Tibial nerve (tissue), 4 donors: ENCODE results near the gene DCBLD2. TPM values are rescaled to one million over a fixed set of nuclear protein-coding genes. Genes with fewer than 3 reads are reported as not detected.
"Not testable (repeated sequence)": the region's sequence is repeated elsewhere in the genome, so short reads cannot be mapped to it uniquely, and the experiment has no call there.

Experiments used
- DNase-seq, 2 donors: peaks; one replicate each; pipeline ENCODE4 v3.0.0-alpha.2; 2019; ENCODE audit warnings: low spot score in 2 of 2
- H3K27ac ChIP-seq, 4 donors: fragments of 200-600 bp; sonication (generic) in 3 of 4; one replicate each; pipeline ENCODE4 v1.5.1; 2017 to 2019; ENCODE audit warnings: mild to moderate bottlenecking in 1 of 4
- H3K27me3 ChIP-seq, 2 donors: fragments of 200-600 bp; sonication (generic) in 1 of 2; one replicate each; pipeline versions ENCODE4 v1.5.1 to v1.6.0; 2017 to 2019
- H3K36me3 ChIP-seq, 3 donors: fragments of 200-600 bp; sonication (generic); one replicate each; pipeline ENCODE4 v1.5.1; 2018 to 2019
- H3K4me1 ChIP-seq, 4 donors: fragments of 200-600 bp; sonication (generic) in 3 of 4; one replicate each; pipeline ENCODE4 v1.5.1; 2017 to 2019
- H3K4me3 ChIP-seq, 4 donors: fragments of 200-600 bp; sonication (generic) in 3 of 4; one replicate each; pipeline ENCODE4 v1.5.1; 2017 to 2019; ENCODE audit warnings: mild to moderate bottlenecking in 1 of 4, moderate library complexity in 1 of 4
- H3K9me3 ChIP-seq, 4 donors: fragments of 200-600 bp; sonication (generic) in 3 of 4; one replicate each; pipeline ENCODE4 v1.5.1; 2017 to 2019
- EP300 ChIP-seq, 2 donors: sonication (generic); formaldehyde crosslinking; IDR thresholded peaks; one replicate each; pipeline ENCODE4 v1.6.1; 2017; ENCODE audit warnings: antibody characterized with exemption in 2 of 2, mild to moderate bottlenecking in 1 of 2
- POLR2A ChIP-seq, 2 donors: fragments of 450-650 bp; IDR thresholded peaks; one replicate each; pipeline ENCODE4 v1.6.1; 2017; ENCODE audit warnings: antibody characterized with exemption in 2 of 2, mild to moderate bottlenecking in 2 of 2, moderate library complexity in 2 of 2
- WGBS, 2 donors: methylation state at CpG; one replicate each; pipeline ENCODE4 v1.1.5; 2018; 5-methylcytosine and 5-hydroxymethylcytosine counted together
- total RNA-seq, 4 donors: library from RNA; depleted of rRNA; stranded (reverse); fragments of >200 nt; gene quantifications; one replicate each; pipeline ENCODE4 v1.1.0, GENCODE V29; 2016
- TF ChIP-seq, protein P1 (sequence below), 5 experiments: fragments of 200-600 bp in 3 of 5; fragments of 450-650 bp in 2 of 5; sonication (generic) in 3 of 5; IDR thresholded peaks; one replicate each; pipeline ENCODE4 v1.5.1; 2016 to 2019; ENCODE audit warnings: antibody characterized with exemption in 5 of 5, mild to moderate bottlenecking in 3 of 5, moderate library complexity in 2 of 5

DCBLD2 gene
- total RNA-seq, 4 donors from 2014 or later, result 37.8 to 51.9 (median 43.6) TPM

DNA sequence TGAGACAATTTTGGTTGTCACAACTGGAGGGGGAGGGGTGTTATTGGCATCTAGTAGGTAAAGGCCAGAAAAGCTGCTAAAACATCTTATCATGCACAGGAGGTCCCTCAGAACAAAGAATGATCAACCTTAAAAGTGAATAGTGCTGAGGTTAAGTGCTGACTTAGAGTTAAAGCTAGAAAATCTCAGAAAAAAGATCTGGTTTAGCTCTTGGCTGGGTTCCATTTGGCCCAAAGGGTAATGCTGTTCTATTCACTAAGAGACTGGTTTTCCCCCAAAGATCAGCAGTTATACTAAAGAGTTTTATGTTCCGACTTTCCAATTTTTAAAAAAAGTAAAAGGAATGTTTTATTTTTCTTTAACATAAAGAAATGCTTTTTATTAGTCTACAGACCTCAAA, 15.6 kb downstream of the DCBLD2 start:
- Histone ChIP-seq H3K4me3 (no peak overlapping the region), H3K9me3 (no peaks in the 10 kb centered on the region), H3K4me1 (peaks cover 0 to 72% (median 18%) of the 10 kb centered on the region in 4 donors), H3K27ac (peak overlapping the region in 2 of 4 donors; percentile 48 to 74), H3K36me3 (peaks cover 0 to 11% (median 0%) of the 10 kb centered on the region in 3 donors), H3K27me3 (no peaks in the 10 kb centered on the region)
- 24 to 28% methylated on average over 1 of the region's 1 CpG for WGBS, 2 donors
- no peak for TF ChIP-seq POLR2A (IDR thresholded peaks at IDR 0.05)
- TF ChIP-seq EP300 (IDR thresholded peaks at IDR 0.05), result no peak
- TF ChIP-seq, protein P1, sequence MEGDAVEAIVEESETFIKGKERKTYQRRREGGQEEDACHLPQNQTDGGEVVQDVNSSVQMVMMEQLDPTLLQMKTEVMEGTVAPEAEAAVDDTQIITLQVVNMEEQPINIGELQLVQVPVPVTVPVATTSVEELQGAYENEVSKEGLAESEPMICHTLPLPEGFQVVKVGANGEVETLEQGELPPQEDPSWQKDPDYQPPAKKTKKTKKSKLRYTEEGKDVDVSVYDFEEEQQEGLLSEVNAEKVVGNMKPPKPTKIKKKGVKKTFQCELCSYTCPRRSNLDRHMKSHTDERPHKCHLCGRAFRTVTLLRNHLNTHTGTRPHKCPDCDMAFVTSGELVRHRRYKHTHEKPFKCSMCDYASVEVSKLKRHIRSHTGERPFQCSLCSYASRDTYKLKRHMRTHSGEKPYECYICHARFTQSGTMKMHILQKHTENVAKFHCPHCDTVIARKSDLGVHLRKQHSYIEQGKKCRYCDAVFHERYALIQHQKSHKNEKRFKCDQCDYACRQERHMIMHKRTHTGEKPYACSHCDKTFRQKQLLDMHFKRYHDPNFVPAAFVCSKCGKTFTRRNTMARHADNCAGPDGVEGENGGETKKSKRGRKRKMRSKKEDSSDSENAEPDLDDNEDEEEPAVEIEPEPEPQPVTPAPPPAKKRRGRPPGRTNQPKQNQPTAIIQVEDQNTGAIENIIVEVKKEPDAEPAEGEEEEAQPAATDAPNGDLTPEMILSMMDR (IDR thresholded peaks at IDR 0.05), result no peak
- DNase-seq, result no peak

DNA sequence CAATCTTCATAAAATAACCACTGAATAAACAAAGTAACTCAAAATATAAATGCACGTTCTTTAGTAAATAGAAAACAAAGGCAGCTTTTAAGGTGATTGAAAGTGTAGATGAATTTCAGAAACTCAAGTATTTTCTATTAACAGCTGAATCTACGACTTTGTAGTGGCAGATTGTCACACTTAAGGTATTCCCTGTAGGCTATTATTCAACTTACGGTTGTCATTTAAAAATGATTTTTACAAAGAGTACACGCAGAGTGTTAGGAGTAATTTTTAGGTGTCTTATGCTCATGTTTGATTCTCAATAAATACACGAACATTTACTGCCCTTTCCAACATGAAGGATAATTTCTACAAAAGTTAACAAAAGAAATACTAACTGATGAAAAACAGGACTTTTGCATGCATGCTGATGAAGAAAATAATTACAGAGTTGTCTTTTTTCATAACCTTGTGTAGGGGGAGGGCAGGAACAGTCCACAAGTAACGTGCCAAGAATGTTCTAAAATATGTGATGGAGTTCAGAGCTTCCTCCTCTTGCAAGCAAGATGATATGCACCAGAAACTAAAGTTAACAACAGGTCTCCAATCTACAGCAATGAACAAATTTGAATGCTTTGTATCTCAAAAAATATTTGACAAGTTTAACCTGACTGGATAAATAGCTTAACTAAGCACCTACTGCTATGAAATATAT, 16.7 kb downstream of the DCBLD2 start:
- Histone ChIP-seq H3K4me1 (peaks cover 0 to 63% (median 14%) of the 10 kb centered on the region in 4 donors), H3K27ac (peak overlapping the region in 2 of 4 donors; percentile 63 to 74), H3K9me3 (no peaks in the 10 kb centered on the region), H3K27me3 (no peaks in the 10 kb centered on the region), H3K4me3 (no peak overlapping the region), H3K36me3 (peaks cover 0 to 21% (median 0%) of the 10 kb centered on the region in 3 donors)
- TF ChIP-seq, protein P1 (IDR thresholded peaks at IDR 0.05), result no peak
- no peak for TF ChIP-seq EP300 (IDR thresholded peaks at IDR 0.05)
- TF ChIP-seq POLR2A (IDR thresholded peaks at IDR 0.05), result no peak
- no peak for DNase-seq
- 20 to 21% methylated on average over 6 of the region's 6 CpGs for WGBS, 2 donors

DNA sequence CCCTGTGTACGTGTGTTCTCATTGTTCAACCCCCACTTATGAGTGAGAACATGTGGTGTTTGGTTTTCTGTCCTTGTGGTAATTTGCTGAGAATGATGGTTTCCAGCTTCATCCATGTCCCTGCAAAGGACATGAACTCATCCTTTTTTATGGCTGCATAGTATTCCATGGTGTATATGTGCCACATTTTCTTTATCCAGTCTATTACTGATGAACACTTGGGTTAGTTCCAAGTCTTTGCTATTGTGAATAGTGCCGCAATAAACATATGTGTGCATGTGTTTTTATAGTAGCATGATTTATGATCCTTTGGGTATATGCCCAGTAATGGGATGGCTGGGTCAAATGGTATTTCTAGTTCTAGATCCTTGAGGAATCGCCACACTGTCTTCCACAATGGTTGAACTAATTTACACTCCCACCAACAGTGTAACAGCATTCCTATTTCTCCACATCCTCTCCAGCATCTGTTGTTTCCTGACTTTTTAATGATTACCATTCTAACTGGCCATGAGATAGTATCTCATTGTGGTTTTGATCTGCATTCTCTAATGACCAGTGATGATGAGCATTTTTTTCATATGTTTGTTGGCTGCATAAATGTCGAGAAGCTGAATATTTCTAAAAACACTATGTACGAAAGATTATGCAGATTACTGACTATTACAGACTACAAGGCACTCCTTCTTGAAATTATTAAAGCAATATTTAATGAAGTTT, 18.7 kb downstream of the DCBLD2 start:
- Histone ChIP-seq H3K27ac (peak overlapping the region in 1 of 4 donors; percentile 74), H3K36me3 (peaks cover 0 to 27% (median 0%) of the 10 kb centered on the region in 3 donors), H3K4me1 (peaks cover 0 to 43% (median 14%) of the 10 kb centered on the region in 4 donors)
- H3K27me3 ChIP-seq, H3K9me3 ChIP-seq, H3K4me3 ChIP-seq, DNase-seq: not testable (repeated sequence)
- WGBS, 2 donors, result 86 to 89% methylated on average over 5 of the region's 5 CpGs

DNA sequence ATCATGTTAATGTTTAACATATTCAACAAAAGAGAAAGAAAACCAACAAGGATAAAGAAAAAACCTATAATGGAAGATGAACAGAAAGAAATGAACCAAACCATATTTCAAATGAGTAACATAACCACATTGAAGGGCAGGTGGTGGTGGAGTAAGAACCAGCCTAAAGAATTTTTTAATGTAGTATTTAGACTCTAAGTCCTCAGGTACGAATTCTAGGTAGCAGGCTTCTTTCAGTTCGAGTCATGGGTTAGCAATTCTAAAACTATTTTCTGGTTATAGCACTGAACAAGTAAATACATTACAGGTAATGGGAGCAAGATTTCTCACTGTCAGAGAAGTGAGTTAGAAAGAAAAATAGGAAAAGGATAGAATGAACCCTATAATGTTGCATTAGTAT, 24.4 kb downstream of the DCBLD2 start:
- no peaks in the 10 kb centered on the region for H3K4me1 ChIP-seq
- H3K27me3 ChIP-seq, result no peaks in the 10 kb centered on the region
- no peak for DNase-seq
- TF ChIP-seq POLR2A (IDR thresholded peaks at IDR 0.05) (no peak), EP300 (IDR thresholded peaks at IDR 0.05) (no peak)
- TF ChIP-seq, protein P1 (IDR thresholded peaks at IDR 0.05), result no peak
- H3K36me3 ChIP-seq, result peaks cover 0 to 27% (median 0%) of the 10 kb centered on the region in 3 donors
- no peak overlapping the region for H3K27ac ChIP-seq
- no peaks in the 10 kb centered on the region for H3K9me3 ChIP-seq
- H3K4me3 ChIP-seq, result no peak overlapping the region
- WGBS, 2 donors, result 92 to 97% methylated on average over 2 of the region's 2 CpGs

DNA sequence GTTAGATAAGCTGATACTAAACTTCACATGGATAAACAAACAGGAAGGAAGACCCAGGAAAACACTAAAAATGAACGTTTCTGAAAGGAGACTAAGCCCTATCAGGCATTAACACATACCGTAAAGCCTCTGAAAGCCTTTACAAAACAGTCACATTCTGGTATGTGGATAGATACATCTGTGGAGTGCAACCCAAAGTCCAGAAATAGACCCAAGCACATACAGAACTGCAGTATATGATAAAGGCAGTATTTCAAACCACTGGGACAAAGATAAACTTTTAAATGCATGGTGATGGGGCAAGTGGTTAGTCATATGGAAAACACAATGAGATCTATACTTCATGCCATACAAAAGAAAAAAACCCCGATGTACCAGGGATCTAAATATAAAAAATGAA, 26.0 kb downstream of the DCBLD2 start:
- Histone ChIP-seq H3K27me3 (no peaks in the 10 kb centered on the region), H3K27ac (no peak overlapping the region), H3K36me3 (peaks cover 0 to 19% (median 0%) of the 10 kb centered on the region in 3 donors), H3K9me3 (no peaks in the 10 kb centered on the region), H3K4me1 (no peaks in the 10 kb centered on the region), H3K4me3 (no peak overlapping the region)
- no peak for DNase-seq
- WGBS, 2 donors, result 44 to 59% methylated on average over 3 of the region's 3 CpGs
- TF ChIP-seq EP300 (IDR thresholded peaks at IDR 0.05) (no peak), POLR2A (IDR thresholded peaks at IDR 0.05) (no peak)
- TF ChIP-seq, protein P1 (IDR thresholded peaks at IDR 0.05), result no peak
